ENCODE data around the gene SMOC1. TPM values are rescaled to one million over a fixed set of nuclear protein-coding genes. Genes with fewer than 3 reads are reported as not detected.

The SMOC1 gene
- total and polyA plus RNA-seq, 7 donors, result 0.27 to 1.3 (median 0.74) TPM; not detected in 3

- WGBS, 2 donors, result 96% methylated on average over 9 of the region's 9 CpGs
- Histone ChIP-seq H3K4me3 (no peak overlapping the region), H3K36me3 (no peaks in the 10 kb centered on the region), H3K27me3 (no peaks in the 10 kb centered on the region), H3K27ac (no peak overlapping the region), H3K4me1 (no peaks in the 10 kb centered on the region), H3K9me3 (no peaks in the 10 kb centered on the region)
- no peak for DNase-seq
- intact Hi-C loops (cut with DNase I), result no loop called here
- no peak for TF ChIP-seq EP300 (IDR thresholded peaks at IDR 0.05)
- no peak for TF ChIP-seq CTCF (IDR thresholded peaks at IDR 0.05)
- TF ChIP-seq POLR2A (IDR thresholded peaks at IDR 0.05), result no peak
- TF ChIP-seq POLR2AphosphoS5 (IDR thresholded peaks at IDR 0.05), result no peak
Observed at GRCh38 chr14:69921052-69921451, 41.8 kb downstream of the SMOC1 start.

- Histone ChIP-seq H3K4me1 (no peaks in the 10 kb centered on the region), H3K27me3 (no peaks in the 10 kb centered on the region), H3K4me3 (no peak overlapping the region), H3K9me3 (no peaks in the 10 kb centered on the region), H3K36me3 (no peaks in the 10 kb centered on the region), H3K27ac (no peak overlapping the region)
- intact Hi-C loops (cut with DNase I), result no loop called here
- no peak for DNase-seq
- 76 to 84% methylated on average over 6 of the region's 6 CpGs for WGBS, 2 donors
- TF ChIP-seq CTCF (IDR thresholded peaks at IDR 0.05), result no peak
- no peak for TF ChIP-seq POLR2A (IDR thresholded peaks at IDR 0.05)
- TF ChIP-seq EP300 (IDR thresholded peaks at IDR 0.05), result no peak
- no peak for TF ChIP-seq POLR2AphosphoS5 (IDR thresholded peaks at IDR 0.05)
Observed at GRCh38 chr14:69922198-69922597, 43.0 kb downstream of the SMOC1 start.

GRCh38 chr14:69924201-69924600 lies 45.0 kb downstream of the SMOC1 start:
- H3K36me3 ChIP-seq, result no peaks in the 10 kb centered on the region
- no peak for DNase-seq
- WGBS, 2 donors, result 72 to 77% methylated on average over 5 of the region's 5 CpGs
- intact Hi-C loops (cut with DNase I), result no loop called here
- H3K27me3 ChIP-seq, result no peaks in the 10 kb centered on the region
- H3K4me1 ChIP-seq, result no peaks in the 10 kb centered on the region
- H3K9me3 ChIP-seq, result no peaks in the 10 kb centered on the region
- no peak overlapping the region for H3K4me3 ChIP-seq
- no peak overlapping the region for H3K27ac ChIP-seq
- TF ChIP-seq EP300 (IDR thresholded peaks at IDR 0.05) (no peak), POLR2A (IDR thresholded peaks at IDR 0.05) (no peak), POLR2AphosphoS5 (IDR thresholded peaks at IDR 0.05) (no peak), CTCF (IDR thresholded peaks at IDR 0.05) (no peak)

- TF ChIP-seq POLR2AphosphoS5 (IDR thresholded peaks at IDR 0.05) (no peak), POLR2A (IDR thresholded peaks at IDR 0.05) (no peak), CTCF (IDR thresholded peaks at IDR 0.05) (no peak), EP300 (IDR thresholded peaks at IDR 0.05) (no peak)
- Histone ChIP-seq H3K27ac (no peak overlapping the region), H3K36me3 (no peaks in the 10 kb centered on the region), H3K27me3 (no peaks in the 10 kb centered on the region), H3K4me1 (no peaks in the 10 kb centered on the region), H3K4me3 (no peak overlapping the region), H3K9me3 (no peaks in the 10 kb centered on the region)
- intact Hi-C loops (cut with DNase I), result no loop called here
- WGBS, 2 donors, result 60 to 66% methylated on average over 6 of the region's 6 CpGs
- no peak for DNase-seq
Observed at GRCh38 chr14:69928111-69928523, 48.9 kb downstream of the SMOC1 start.

- H3K9me3 ChIP-seq, result no peaks in the 10 kb centered on the region
- no peaks in the 10 kb centered on the region for H3K36me3 ChIP-seq
- H3K4me3 ChIP-seq, result no peak overlapping the region
- no peak for TF ChIP-seq CTCF (IDR thresholded peaks at IDR 0.05)
- no peak for TF ChIP-seq POLR2A (IDR thresholded peaks at IDR 0.05)
- no peak for TF ChIP-seq POLR2AphosphoS5 (IDR thresholded peaks at IDR 0.05)
- no peak for TF ChIP-seq EP300 (IDR thresholded peaks at IDR 0.05)
- WGBS, 2 donors, result 83 to 84% methylated on average over 11 of the region's 11 CpGs
- DNase-seq, result no peak
- intact Hi-C loops (cut with DNase I), result no loop called here
- H3K4me1 ChIP-seq, result no peaks in the 10 kb centered on the region
- H3K27me3 ChIP-seq, result peaks cover 0 to 5% (median 0%) of the 10 kb centered on the region in 3 donors
- H3K27ac ChIP-seq, result no peak overlapping the region
Observed at GRCh38 chr14:69930780-69931379, 51.7 kb downstream of the SMOC1 start.

All from sigmoid colon (tissue), 7 donors.